Left kidney (tissue), 2 donors: ENCODE measurements around the gene RUBCNL. TPM values are rescaled to one million over a fixed set of nuclear protein-coding genes. Genes with fewer than 3 reads are reported as not detected.
A peak's percentile ranks its signal among the peaks of the same experiment; 100 is the strongest.

Experiments used
- DNase-seq: peaks from one replicate; pipeline ENCODE4 v3.0.0-alpha.2; 2013
- polyA plus RNA-seq: library from polyadenylated mRNA; unstranded; fragments of 120-200 nt; gene quantifications from one replicate; pipeline ENCODE4 v1.2.1, GENCODE V29; 2013; ENCODE audit not compliant: insufficient read length

RUBCNL gene
- polyA plus RNA-seq, 1 donor: 3.0 TPM

- DNase-seq: no peak
Observed at GRCh38 chr13:46340631-46341111, 46.4 kb downstream of the RUBCNL start.

- no peak for DNase-seq
Observed at GRCh38 chr13:46340011-46340410, 47.0 kb downstream of the RUBCNL start.

GRCh38 chr13:46339035-46339666 is 47.9 kb downstream of the RUBCNL start:
- no peak for DNase-seq

GRCh38 chr13:46337700-46338099 is 49.4 kb downstream of the RUBCNL start:
- no peak for DNase-seq

GRCh38 chr13:46334035-46334822 is 52.8 kb downstream of the RUBCNL start:
- DNase-seq: no peak

- DNase-seq: no peak
Observed at GRCh38 chr13:46332772-46333171, 54.3 kb downstream of the RUBCNL start.

- DNase-seq: no peak
Observed at GRCh38 chr13:46329624-46330023, 57.4 kb downstream of the RUBCNL start.

- DNase-seq: no peak
Observed at GRCh38 chr13:46327246-46327645, 59.8 kb downstream of the RUBCNL start.

- no peak for DNase-seq
Observed at GRCh38 chr13:46324976-46325375, 62.1 kb downstream of the RUBCNL start.

GRCh38 chr13:46321494-46322225 is 65.4 kb downstream of the RUBCNL start:
- DNase-seq: peak; percentile 48

- DNase-seq: no peak
Observed at GRCh38 chr13:46320821-46321220, 66.2 kb downstream of the RUBCNL start.

GRCh38 chr13:46320406-46320805 is 66.6 kb downstream of the RUBCNL start:
- DNase-seq: no peak

GRCh38 chr13:46318986-46319385 is 68.1 kb downstream of the RUBCNL start:
- no peak for DNase-seq

GRCh38 chr13:46317120-46317519 is 69.9 kb downstream of the RUBCNL start:
- DNase-seq: no peak

- no peak for DNase-seq
Observed at GRCh38 chr13:46315491-46316075, 71.5 kb downstream of the RUBCNL start.

- no peak for DNase-seq
Observed at GRCh38 chr13:46315036-46315435, 72.0 kb downstream of the RUBCNL start.

GRCh38 chr13:46314587-46314986 is 72.5 kb downstream of the RUBCNL start:
- DNase-seq: no peak

- DNase-seq: no peak
Observed at GRCh38 chr13:46313432-46314257, 73.4 kb downstream of the RUBCNL start.

- no peak for DNase-seq
Observed at GRCh38 chr13:46313024-46313423, 74.0 kb downstream of the RUBCNL start.

GRCh38 chr13:46311217-46311616 is 75.8 kb downstream of the RUBCNL start:
- DNase-seq: no peak

GRCh38 chr13:46310066-46310465 is 77.0 kb downstream of the RUBCNL start:
- DNase-seq: no peak

- DNase-seq: no peak
Observed at GRCh38 chr13:46307554-46307953, 79.5 kb downstream of the RUBCNL start.
